A673 (cell line): ENCODE measurements around the gene HS1BP3.

Experiments used
- CTCF ChIP-seq: fragments of 300-800, 200-600 bp; sonication (generic); conservative IDR thresholded peaks from 2 replicates; pipeline ENCODE4 v1.5.1; 2017; ENCODE audit warnings: low read depth, mild to moderate bottlenecking, antibody characterized with exemption, low read length, moderate library complexity, mixed read lengths
- EZH2 ChIP-seq: fragments of 200-600 bp; sonication (generic); IDR thresholded peaks from 2 replicates; pipeline ENCODE4 v1.6.1; 2017; ENCODE audit warnings: borderline replicate concordance, low read depth, mild to moderate bottlenecking, mixed read lengths, antibody characterized with exemption, low read length; ENCODE audit not compliant: poor library complexity, severe bottlenecking

- no peak for TF ChIP-seq CTCF
- no peak for TF ChIP-seq EZH2
These were observed 39.6 kb downstream of the HS1BP3 start for GRCh38 chr2:20611077-20611843.
